K562 (cell line): ENCODE results near the gene KLHL33. TPM values are rescaled to one million over a fixed set of nuclear protein-coding genes. Genes with fewer than 3 reads are reported as not detected.

Source experiments
- BRF1 ChIP-seq: IDR thresholded peaks from 3 replicates; pipeline ENCODE4 v1.6.1; 2011; ENCODE audit warnings: borderline replicate concordance, mild to moderate bottlenecking; ENCODE audit not compliant: insufficient read length; ENCODE audit errors: extremely low read depth
- CBX3 ChIP-seq, 2 experiments: IDR thresholded peaks; 1 replicate in 1 of 2; 2 replicates in 1 of 2; pipeline ENCODE4 v1.6.1; 2012; ENCODE audit warnings: inconsistent platforms in 2 of 2, low read length in 2 of 2, borderline replicate concordance in 1 of 2, control low read depth in 1 of 2
- CBX8 ChIP-seq: fragments of 200-600 bp; sonication (generic); IDR thresholded peaks from 2 replicates; pipeline ENCODE4 v1.6.1; 2012; ENCODE audit warnings: borderline replicate concordance, mixed run types, low read depth, mild to moderate bottlenecking, moderate library complexity, mixed read lengths, low read length, control low read depth, inconsistent platforms; ENCODE audit not compliant: poor library complexity, severe bottlenecking; ENCODE audit errors: extremely low read depth
- FOXJ2 ChIP-seq: fragments of 200-800 bp; sonication (Bioruptor generic); IDR thresholded peaks from 2 replicates; pipeline ENCODE4 v1.6.1; 2016; ENCODE audit warnings: missing genetic modification characterization, missing compliant biosample characterization
- GATAD2B ChIP-seq: fragments of 450-650 bp; IDR thresholded peaks from 2 replicates; pipeline ENCODE4 v1.6.1; 2017; ENCODE audit warnings: mild to moderate bottlenecking, borderline replicate concordance
- HCFC1 ChIP-seq: IDR thresholded peaks from 2 replicates; pipeline ENCODE4 v1.6.1; 2012; ENCODE audit warnings: low read depth, low read length, improper control_type of control experiment
- MTA2 ChIP-seq: fragments of 450-650 bp; IDR thresholded peaks from 2 replicates; pipeline ENCODE4 v1.6.1; 2016; ENCODE audit warnings: low read depth
- MXI1 ChIP-seq: IDR thresholded peaks from 2 replicates; pipeline ENCODE4 v1.6.1; 2011; ENCODE audit warnings: low read depth, mild to moderate bottlenecking, improper control_type of control experiment, low read length
- NCOA4 ChIP-seq: fragments of 450-650 bp; IDR thresholded peaks from 2 replicates; pipeline ENCODE4 v1.6.1; 2018; ENCODE audit warnings: mild to moderate bottlenecking; ENCODE audit not compliant: partially characterized antibody
- NFIC ChIP-seq: fragments of 450-650 bp; IDR thresholded peaks from 2 replicates; pipeline ENCODE4 v1.6.1; 2017; ENCODE audit warnings: mild to moderate bottlenecking, inconsistent platforms
- NFIX ChIP-seq: fragments of 250-450 bp; sonication (Bioruptor Pico); IDR thresholded peaks from 2 replicates; pipeline ENCODE4 v1.4.0; 2020; ENCODE audit warnings: low read depth, mild to moderate bottlenecking, moderate library complexity
- PYGO2 ChIP-seq: fragments of 450-650 bp; IDR thresholded peaks from 2 replicates; pipeline ENCODE4 v1.6.1; 2016; ENCODE audit warnings: mild to moderate bottlenecking, missing genetic modification characterization, moderate library complexity, missing compliant biosample characterization
- RFX7 ChIP-seq: fragments of 250-450 bp; sonication (Bioruptor Pico); IDR thresholded peaks from 2 replicates; pipeline ENCODE4 v1.5.1; 2021; ENCODE audit warnings: mild to moderate bottlenecking
- ZKSCAN3 ChIP-seq: fragments of 250-450 bp; sonication (Bioruptor Pico); IDR thresholded peaks from 2 replicates; pipeline ENCODE4 v1.4.0; 2020
- ZNF121 ChIP-seq: sonication (generic); formaldehyde crosslinking; conservative IDR thresholded peaks from 2 replicates; pipeline ENCODE4 v1.8.0; 2022; ENCODE audit warnings: missing genetic modification reagents
- ZNF174 ChIP-seq: fragments of 250-450 bp; sonication (Bioruptor Pico); IDR thresholded peaks from 2 replicates; pipeline ENCODE4 v1.4.0; 2020; ENCODE audit warnings: mild to moderate bottlenecking
- ZNF512 ChIP-seq: IDR thresholded peaks from 2 replicates; pipeline ENCODE4 v1.6.1; 2016; ENCODE audit warnings: missing genetic modification characterization, missing compliant biosample characterization
- ZNF609 ChIP-seq: sonication (generic); formaldehyde crosslinking; IDR thresholded peaks from 2 replicates; pipeline ENCODE4 v1.8.1; 2023; ENCODE audit warnings: missing genetic modification reagents, mild to moderate bottlenecking, borderline replicate concordance
- ZZZ3 ChIP-seq: fragments of 450-650 bp; IDR thresholded peaks from 2 replicates; pipeline ENCODE4 v1.6.1; 2016; ENCODE audit warnings: antibody characterized with exemption, mild to moderate bottlenecking, moderate library complexity
- polyA plus RNA-seq, 8 experiments: library from polyadenylated mRNA; depleted of rRNA in 4 of 8; stranded (reverse) in 5 of 8; unstranded in 3 of 8; fragments of >200 nt; fragmentation: Nextera tagmentation in 2 of 8; fragmentation: Illumina TruSeq in 1 of 8; extraction: Ambion mirVana in 2 of 8; extraction: Trizol in 1 of 8; gene quantifications; 2 replicates each; pipeline versions ENCODE4 v1.2.1 to v1.2.3, GENCODE V29; 2011 to 2014; ENCODE audit warnings: inconsistent platforms in 1 of 8, missing spikeins in 1 of 8
- total RNA-seq, 7 experiments: library from RNA; depleted of rRNA in 6 of 7; stranded (reverse); fragments of >200 nt in 6 of 7; fragmentation: Illumina TruSeq in 2 of 7; extraction: Trizol in 2 of 7; gene quantifications; 2 replicates each; pipeline versions ENCODE4 v1.2.1 to v1.2.3, GENCODE V29; 2011 to 2021; ENCODE audit warnings: low replicate concordance in 1 of 7

KLHL33 gene
- total and polyA plus RNA-seq, 9 of the 15 experiments (the other 6 are each of a cell fraction or from before 2014, with no cell fraction given) = 0.04 to 0.27 (median 0.13) TPM; not detected in 6

DNA sequence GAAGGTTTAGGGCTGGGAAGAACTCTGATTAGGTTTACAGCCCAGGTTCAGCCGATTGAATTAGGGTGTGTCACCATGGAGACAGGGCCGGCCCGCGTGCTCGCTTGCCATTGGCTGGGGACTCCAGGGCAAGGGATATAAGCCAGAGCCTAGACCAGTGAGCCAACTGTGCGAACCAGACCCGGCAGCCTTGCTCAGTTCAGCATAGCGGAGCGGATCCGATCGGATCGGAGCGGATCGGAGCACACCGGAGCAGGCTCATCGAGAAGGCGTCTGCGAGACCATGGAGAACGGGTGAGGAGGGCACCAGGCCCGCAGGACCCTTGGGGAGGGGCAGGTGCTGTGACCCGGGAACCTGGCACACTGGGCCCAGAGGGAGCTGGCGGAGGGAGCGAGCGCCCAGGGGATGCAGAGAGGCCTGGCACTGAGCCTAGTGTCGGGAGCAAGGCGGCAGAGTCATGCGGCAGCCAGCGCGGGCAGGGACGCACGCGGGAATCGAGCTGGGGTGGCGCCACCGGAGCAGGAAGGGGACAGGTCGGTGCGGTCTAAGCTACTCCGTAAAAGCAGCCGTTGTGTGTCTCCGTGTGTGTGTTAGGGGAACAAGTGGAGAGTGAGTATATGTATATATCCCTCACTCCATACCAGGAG is 33.4 kb upstream of the KLHL33 start, which contains the start of gene PNP (continued):
- no peak for TF ChIP-seq ZNF609 (CRISPR knock-in tag)
- TF ChIP-seq GATAD2B = no peak
- TF ChIP-seq ZKSCAN3 (CRISPR knock-in tag) = no peak
- TF ChIP-seq BRF1 = no peak
- no peak for TF ChIP-seq MTA2
- TF ChIP-seq MXI1 = no peak
- no peak for TF ChIP-seq ZNF512 (tag)
- no peak for TF ChIP-seq ZNF121 (CRISPR knock-in tag)
- no peak for TF ChIP-seq ZNF174 (CRISPR knock-in tag)
- TF ChIP-seq RFX7 = no peak
- TF ChIP-seq ZZZ3 = peak; percentile 74; the same call in 1 of the 2 replicates
- no peak for TF ChIP-seq NFIX (CRISPR knock-in tag)
- TF ChIP-seq CBX3 (IDR thresholded peaks at IDR 0.05; ENCODE audit: borderline replicate concordance in 1 of 2, low read length in 2 of 2) = 0 out of 3 replicates have a peak, but pooled peaks of 1 of the 2 experiments have one; percentile 17
- TF ChIP-seq NFIC = peak; percentile 81
- no peak for TF ChIP-seq CBX8
- TF ChIP-seq NCOA4 = peak; percentile 22
- no peak for TF ChIP-seq HCFC1
- TF ChIP-seq FOXJ2 (tag) = no peak
- no peak for TF ChIP-seq PYGO2 (tag)
